Activated CD4-positive, alpha-beta T cell treated with anti-CD3 and anti-CD28 coated beads, Interleukin-2, amount 10 ng/mL, durations not matched to agents 7 days and 5 days (primary cell): ENCODE data around the gene SCGB3A2. TPM values are rescaled to one million over a fixed set of nuclear protein-coding genes. Genes with fewer than 3 reads are reported as not detected.

Experiments
- CTCF ChIA-PET: fragments of 350-600 bp; sonication (Branson Sonifier 250); formaldehyde crosslinking; loops from one replicate; lab custom pipeline; 2021; ENCODE audit warnings: antibody characterized with exemption; lab: Charles Lee
- POLR2A ChIA-PET: fragments of 350-600 bp; sonication (Branson Sonifier 250); formaldehyde crosslinking; loops from one replicate; lab custom pipeline; 2021; ENCODE audit warnings: antibody characterized with exemption; lab: Charles Lee
- DNase-seq: peaks from one replicate; pipeline ENCODE4 v3.0.0-alpha.2; 2020
- H3K27ac Mint-ChIP-seq: one replicate; pipeline ENCODE4 v1.8.0; 2021; ENCODE audit warnings: mild to moderate bottlenecking, moderate library complexity, mixed read lengths
- H3K27me3 Mint-ChIP-seq: one replicate; pipeline ENCODE4 v1.8.0; 2021; ENCODE audit warnings: mixed read lengths
- H3K36me3 Mint-ChIP-seq: one replicate; pipeline ENCODE4 v1.8.0; 2021; ENCODE audit warnings: low read depth, mixed read lengths
- H3K4me1 Mint-ChIP-seq: one replicate; pipeline ENCODE4 v1.8.0; 2021; ENCODE audit warnings: mixed read lengths
- H3K4me3 Mint-ChIP-seq: one replicate; pipeline ENCODE4 v1.8.0; 2021; ENCODE audit warnings: mild to moderate bottlenecking, moderate library complexity, mixed read lengths
- H3K9me3 Mint-ChIP-seq: one replicate; pipeline ENCODE4 v1.8.0; 2021; ENCODE audit warnings: mixed read lengths
- total RNA-seq, 2 experiments: library from RNA; stranded (reverse); gene quantifications; one replicate each; pipeline ENCODE4 v1.2.3, GENCODE V29; 2021

Gene SCGB3A2
- total RNA-seq, 2 experiments from 2014 or later, result not detected

- DNase-seq, result no peak
- Mint-ChIP-seq H3K9me3 (no peaks in the 10 kb centered on the region), H3K4me1 (no peaks in the 10 kb centered on the region), H3K36me3 (no peaks in the 10 kb centered on the region), H3K27me3 (no peaks in the 10 kb centered on the region), H3K27ac (no peak overlapping the region), H3K4me3 (no peak overlapping the region)
- CTCF ChIA-PET, result no interaction called here
- POLR2A ChIA-PET, result no interaction called here
These were observed 46.5 kb downstream of the SCGB3A2 start for GRCh38 chr5:147925020-147925419.

- peaks cover 2% of the 10 kb centered on the region for H3K27me3 Mint-ChIP-seq
- no peaks in the 10 kb centered on the region for H3K9me3 Mint-ChIP-seq
- CTCF ChIA-PET, result no interaction called here
- no peaks in the 10 kb centered on the region for H3K4me1 Mint-ChIP-seq
- no peak for DNase-seq
- H3K27ac Mint-ChIP-seq, result no peak overlapping the region
- no peak overlapping the region for H3K4me3 Mint-ChIP-seq
- H3K36me3 Mint-ChIP-seq, result no peaks in the 10 kb centered on the region
- POLR2A ChIA-PET, result no interaction called here
These were observed 49.4 kb downstream of the SCGB3A2 start for GRCh38 chr5:147927901-147928300.

GRCh38 chr5:147930769-147931168 is 52.3 kb downstream of the SCGB3A2 start:
- CTCF ChIA-PET, result interaction anchor here (0.8 kb wide), 1 partner anchor 23 kb away, joined by 3 read pairs; no protein-coding TSS in a partner anchor

More at GRCh38 chr5:147930769-147931168, 52.3 kb downstream of the SCGB3A2 start:
- no peak for DNase-seq
- no peak overlapping the region for H3K27ac Mint-ChIP-seq
- no peaks in the 10 kb centered on the region for H3K4me1 Mint-ChIP-seq
- POLR2A ChIA-PET, result no interaction called here
- no peaks in the 10 kb centered on the region for H3K9me3 Mint-ChIP-seq
- H3K36me3 Mint-ChIP-seq, result no peaks in the 10 kb centered on the region
- no peak overlapping the region for H3K4me3 Mint-ChIP-seq
- H3K27me3 Mint-ChIP-seq, result peaks cover 2% of the 10 kb centered on the region

Other genes with a start within 250 kb of the SCGB3A2 start
- 1 to 10 TPM; 4.3 to 5.3 TPM for gene JAKMIP2, start 96.0 kb upstream of the SCGB3A2 start, total RNA-seq
- gene SPINK1, start 47.0 kb upstream of the SCGB3A2 start, total RNA-seq, result not detected
- not detected for gene C5orf46, start 27.8 kb downstream of the SCGB3A2 start, total RNA-seq
- gene SPINK5, start 185.3 kb downstream of the SCGB3A2 start, total RNA-seq, result not detected